ENCODE measurements around the gene BBC3.
A peak's percentile ranks its signal among the peaks of the same experiment; 100 is the strongest.

BBC3 gene

GRCh38 chr19:47203254-47203653 lies 27.7 kb downstream of the BBC3 start:
- no peak for DNase-seq (ENCODE audit: low read depth in 1 of 2, low spot score in 1 of 2)

- DNase-seq (ENCODE audit: low read depth in 1 of 2, low spot score in 1 of 2): no peak
Observed at GRCh38 chr19:47200530-47200929, 30.5 kb downstream of the BBC3 start.

DNA sequence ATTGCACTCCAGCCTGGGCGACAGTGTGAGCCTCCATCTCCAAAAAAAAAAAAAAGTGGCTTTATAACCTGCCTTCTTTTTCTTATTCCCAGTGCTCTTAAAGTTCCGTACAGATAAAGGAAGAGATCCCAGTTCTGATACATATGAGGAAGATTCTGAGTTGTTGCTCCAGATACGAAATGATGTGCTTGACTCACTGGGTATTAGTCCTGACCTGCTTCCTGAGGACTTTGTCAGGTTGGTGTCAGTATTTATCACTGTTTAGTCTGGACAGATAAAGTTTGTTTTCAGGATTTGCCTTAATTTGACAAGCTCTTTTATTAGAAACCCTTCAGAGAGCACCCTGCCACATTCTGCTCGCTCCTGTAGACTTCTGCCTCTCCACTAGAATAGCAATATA lies 33.9 kb downstream of the BBC3 start:
- DNase-seq (ENCODE audit: low read depth in 1 of 2, low spot score in 1 of 2): no peak

GRCh38 chr19:47195434-47195833 lies 35.6 kb downstream of the BBC3 start:
- no peak for DNase-seq (ENCODE audit: low read depth in 1 of 2, low spot score in 1 of 2)

GRCh38 chr19:47190167-47190727 lies 40.8 kb downstream of the BBC3 start:
- peak; percentile 37 to 50 for DNase-seq (ENCODE audit: low read depth in 1 of 2, low spot score in 1 of 2)

GRCh38 chr19:47188507-47189033 lies 42.4 kb downstream of the BBC3 start:
- no peak for DNase-seq (ENCODE audit: low read depth in 1 of 2, low spot score in 1 of 2)

DNA sequence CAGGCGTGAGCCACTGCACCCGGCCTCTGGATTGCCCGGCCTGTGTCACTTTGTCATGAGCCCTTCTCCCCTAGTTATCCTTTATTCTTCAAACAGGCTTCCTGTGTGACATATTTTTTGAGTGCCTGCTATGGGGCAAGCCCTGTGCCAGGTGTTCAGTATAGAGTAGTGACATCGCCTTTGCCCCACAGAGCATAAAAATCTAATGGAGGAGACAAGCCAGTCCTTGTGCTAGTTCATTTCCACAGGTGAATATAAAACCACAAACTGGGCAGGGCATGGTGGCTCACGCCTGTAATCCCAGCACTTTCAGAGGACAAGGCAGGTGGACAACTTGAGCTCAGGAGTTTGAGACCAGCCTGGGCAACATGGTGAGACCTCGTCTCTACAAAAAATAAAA lies 43.2 kb downstream of the BBC3 start:
- DNase-seq (ENCODE audit: low read depth in 1 of 2, low spot score in 1 of 2): no peak

DNA sequence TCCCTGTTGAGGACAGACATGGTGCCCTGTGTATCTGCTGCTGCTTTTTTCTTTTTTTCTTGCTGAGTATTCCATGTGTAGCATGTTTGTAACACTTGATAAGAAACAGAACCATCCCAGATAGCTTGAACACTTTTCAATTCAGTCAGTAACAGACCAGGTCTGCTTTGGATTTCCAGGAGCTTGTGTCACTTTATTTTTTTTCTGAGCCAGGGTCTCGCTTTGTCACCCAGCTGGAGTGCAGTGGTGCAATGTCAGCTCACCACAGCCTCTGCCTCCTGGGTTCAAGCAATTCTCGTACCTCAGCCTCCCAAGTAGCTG lies 43.7 kb downstream of the BBC3 start:
- no peak for DNase-seq (ENCODE audit: low read depth in 1 of 2, low spot score in 1 of 2)

DNA sequence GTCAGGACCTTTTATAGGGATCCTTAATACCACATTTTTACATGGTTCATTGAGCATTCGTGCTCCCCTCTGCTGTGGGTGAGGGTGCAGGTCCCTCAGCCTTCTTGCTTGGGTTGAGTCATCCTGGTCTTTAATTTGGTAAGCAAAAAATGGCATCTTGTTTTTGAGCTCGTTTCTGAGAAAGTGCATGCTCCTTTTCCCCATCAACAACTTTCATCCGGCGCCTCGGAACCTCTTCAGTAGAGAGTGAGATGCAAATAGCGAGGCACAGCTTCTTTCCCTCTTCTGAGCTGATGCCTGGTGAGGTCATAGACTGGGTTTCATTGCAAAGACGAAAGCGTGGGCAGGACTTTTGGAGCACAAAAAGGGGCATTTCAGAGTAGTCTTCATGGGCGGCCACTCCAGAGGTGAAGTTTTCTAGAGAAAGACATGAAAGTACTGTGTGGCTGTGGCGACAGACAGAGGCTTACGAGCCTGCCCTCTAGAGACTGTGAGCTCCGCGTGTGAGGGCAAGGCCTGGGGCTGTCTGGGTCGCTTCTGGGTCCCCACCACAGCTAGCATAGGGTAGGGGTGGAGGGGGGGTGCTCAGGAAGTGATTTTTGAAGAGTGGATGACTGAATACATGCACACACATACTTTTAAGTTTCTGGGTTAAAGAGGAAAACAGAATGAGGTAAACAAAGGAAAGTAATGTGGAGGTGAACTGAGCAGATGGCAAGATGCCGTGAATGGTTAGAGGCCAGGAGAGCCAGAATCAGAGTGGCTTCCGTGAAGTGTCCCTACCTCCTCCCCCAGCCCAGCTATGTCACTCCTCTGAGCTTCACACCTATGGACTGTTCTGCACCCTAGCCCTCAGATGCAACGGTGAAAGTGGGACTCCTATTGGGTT lies 44.3 kb downstream of the BBC3 start:
- DNase-seq (ENCODE audit: low read depth in 1 of 2, low spot score in 1 of 2): peak; percentile 56 to 66

DNA sequence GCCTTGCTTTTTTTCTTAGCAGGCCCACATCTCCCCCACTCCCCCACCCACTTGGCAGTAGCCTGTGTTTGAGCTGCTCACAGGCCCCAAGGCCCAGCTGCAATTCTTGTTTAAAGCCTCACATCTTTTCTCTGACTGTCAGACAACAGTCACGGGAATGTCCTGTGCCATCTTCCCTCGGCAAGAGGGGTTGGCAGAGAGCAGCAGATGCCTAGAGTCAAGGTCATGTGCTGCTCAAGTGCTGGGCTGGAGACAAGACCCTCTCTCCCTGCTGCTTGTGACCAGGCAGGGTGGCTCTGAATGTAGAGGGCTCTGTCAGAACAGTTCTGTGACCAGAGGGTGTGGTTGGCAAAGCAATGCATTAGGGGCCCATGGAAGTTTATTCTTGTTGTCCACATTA lies 47.4 kb downstream of the BBC3 start:
- no peak for DNase-seq (ENCODE audit: low read depth in 1 of 2, low spot score in 1 of 2)

GRCh38 chr19:47179653-47180310 lies 51.2 kb downstream of the BBC3 start:
- no peak for DNase-seq (ENCODE audit: low read depth in 1 of 2, low spot score in 1 of 2)

DNA sequence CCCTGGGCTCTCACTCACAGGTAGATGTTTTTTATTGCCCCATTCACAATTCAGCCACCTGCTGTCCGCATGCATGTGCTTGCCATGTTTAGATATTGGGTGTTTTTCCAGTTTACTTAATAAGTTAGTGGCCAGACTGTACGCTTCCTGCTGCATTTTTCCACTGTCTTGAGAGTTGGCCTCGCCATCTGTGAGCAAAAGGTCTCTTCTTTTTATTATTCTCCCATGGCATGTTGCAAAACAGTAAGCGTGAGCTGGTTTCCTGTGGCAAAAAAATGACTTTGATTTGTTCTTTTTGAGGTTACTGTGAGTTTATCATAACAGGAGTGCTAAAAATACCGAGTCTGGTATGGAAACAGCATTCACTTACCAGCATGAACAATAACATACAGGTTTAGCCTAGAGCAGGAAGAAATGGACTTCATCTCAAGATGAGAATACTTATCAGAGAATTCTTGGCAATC lies 54.3 kb downstream of the BBC3 start:
- DNase-seq (ENCODE audit: low read depth in 1 of 2, low spot score in 1 of 2): no peak

GRCh38 chr19:47176071-47176626 lies 54.9 kb downstream of the BBC3 start:
- no peak for DNase-seq (ENCODE audit: low read depth in 1 of 2, low spot score in 1 of 2)

GRCh38 chr19:47172666-47173455 lies 58.1 kb downstream of the BBC3 start:
- no peak for DNase-seq (ENCODE audit: low read depth in 1 of 2, low spot score in 1 of 2)

Data from activated T-helper 1 cell treated with anti-CD3 and anti-CD28 coated beads, Interleukin-2, amount 50 U/mL, for 16 hours (primary cell).